Lower leg skin (tissue), 3 donors: ENCODE data around the gene PCDH9.

ENCODE experiments used
- POLR2A ChIP-seq, 2 donors: fragments of 450-650 bp; IDR thresholded peaks; one replicate each; pipeline ENCODE4 v1.6.1; 2016 to 2017; ENCODE audit warnings: antibody characterized with exemption in 2 of 2, mild to moderate bottlenecking in 1 of 2, moderate library complexity in 1 of 2
- TF ChIP-seq, protein P1 (sequence below), 3 donors: fragments of 450-650 bp; IDR thresholded peaks; one replicate each; pipeline ENCODE4 v1.5.1; 2016; ENCODE audit warnings: antibody characterized with exemption in 3 of 3, mild to moderate bottlenecking in 3 of 3, moderate library complexity in 2 of 3

DNA sequence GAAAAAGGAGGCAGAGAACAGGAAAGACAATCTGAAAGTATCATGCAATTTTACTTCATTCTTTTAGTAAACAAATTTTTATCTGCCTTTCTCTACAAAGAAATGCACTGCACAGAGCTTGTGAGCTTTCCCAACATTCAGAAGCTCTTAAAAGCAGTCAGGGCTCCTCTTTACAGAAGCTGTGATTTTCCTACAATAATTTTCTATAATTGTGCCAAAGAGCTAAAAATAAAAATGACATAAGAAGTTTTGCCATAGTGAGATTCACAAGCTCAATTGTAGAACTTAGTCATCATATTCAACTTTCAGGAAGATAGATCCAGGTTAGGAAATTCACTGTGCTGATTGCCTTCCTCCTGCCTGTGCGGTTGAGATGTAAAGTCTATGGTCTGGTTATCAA is 341.4 kb downstream of the PCDH9 start:
- TF ChIP-seq, protein P1, sequence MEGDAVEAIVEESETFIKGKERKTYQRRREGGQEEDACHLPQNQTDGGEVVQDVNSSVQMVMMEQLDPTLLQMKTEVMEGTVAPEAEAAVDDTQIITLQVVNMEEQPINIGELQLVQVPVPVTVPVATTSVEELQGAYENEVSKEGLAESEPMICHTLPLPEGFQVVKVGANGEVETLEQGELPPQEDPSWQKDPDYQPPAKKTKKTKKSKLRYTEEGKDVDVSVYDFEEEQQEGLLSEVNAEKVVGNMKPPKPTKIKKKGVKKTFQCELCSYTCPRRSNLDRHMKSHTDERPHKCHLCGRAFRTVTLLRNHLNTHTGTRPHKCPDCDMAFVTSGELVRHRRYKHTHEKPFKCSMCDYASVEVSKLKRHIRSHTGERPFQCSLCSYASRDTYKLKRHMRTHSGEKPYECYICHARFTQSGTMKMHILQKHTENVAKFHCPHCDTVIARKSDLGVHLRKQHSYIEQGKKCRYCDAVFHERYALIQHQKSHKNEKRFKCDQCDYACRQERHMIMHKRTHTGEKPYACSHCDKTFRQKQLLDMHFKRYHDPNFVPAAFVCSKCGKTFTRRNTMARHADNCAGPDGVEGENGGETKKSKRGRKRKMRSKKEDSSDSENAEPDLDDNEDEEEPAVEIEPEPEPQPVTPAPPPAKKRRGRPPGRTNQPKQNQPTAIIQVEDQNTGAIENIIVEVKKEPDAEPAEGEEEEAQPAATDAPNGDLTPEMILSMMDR (IDR thresholded peaks at IDR 0.05), result no peak
- TF ChIP-seq POLR2A (IDR thresholded peaks at IDR 0.05), result no peak
